ENCODE results near the gene MRPL44.

- TF ChIP-seq POLR2A (IDR thresholded peaks at IDR 0.05) (no peak), CTCF (IDR thresholded peaks at IDR 0.05) (no peak)
Observed at GRCh38 chr2:223923976-223924375, 33.3 kb upstream of the MRPL44 start.

Measured in lower leg skin (tissue), 3 donors.